ENCODE measurements around the gene TCP10L. TPM values are rescaled to one million over a fixed set of nuclear protein-coding genes. Genes with fewer than 3 reads are reported as not detected.

TCP10L gene
- total and polyA plus RNA-seq, 2 of the 13 experiments (the other 11 are each of a cell fraction or from before 2014, with no cell fraction given): 0.90 to 2.4 TPM

DNA sequence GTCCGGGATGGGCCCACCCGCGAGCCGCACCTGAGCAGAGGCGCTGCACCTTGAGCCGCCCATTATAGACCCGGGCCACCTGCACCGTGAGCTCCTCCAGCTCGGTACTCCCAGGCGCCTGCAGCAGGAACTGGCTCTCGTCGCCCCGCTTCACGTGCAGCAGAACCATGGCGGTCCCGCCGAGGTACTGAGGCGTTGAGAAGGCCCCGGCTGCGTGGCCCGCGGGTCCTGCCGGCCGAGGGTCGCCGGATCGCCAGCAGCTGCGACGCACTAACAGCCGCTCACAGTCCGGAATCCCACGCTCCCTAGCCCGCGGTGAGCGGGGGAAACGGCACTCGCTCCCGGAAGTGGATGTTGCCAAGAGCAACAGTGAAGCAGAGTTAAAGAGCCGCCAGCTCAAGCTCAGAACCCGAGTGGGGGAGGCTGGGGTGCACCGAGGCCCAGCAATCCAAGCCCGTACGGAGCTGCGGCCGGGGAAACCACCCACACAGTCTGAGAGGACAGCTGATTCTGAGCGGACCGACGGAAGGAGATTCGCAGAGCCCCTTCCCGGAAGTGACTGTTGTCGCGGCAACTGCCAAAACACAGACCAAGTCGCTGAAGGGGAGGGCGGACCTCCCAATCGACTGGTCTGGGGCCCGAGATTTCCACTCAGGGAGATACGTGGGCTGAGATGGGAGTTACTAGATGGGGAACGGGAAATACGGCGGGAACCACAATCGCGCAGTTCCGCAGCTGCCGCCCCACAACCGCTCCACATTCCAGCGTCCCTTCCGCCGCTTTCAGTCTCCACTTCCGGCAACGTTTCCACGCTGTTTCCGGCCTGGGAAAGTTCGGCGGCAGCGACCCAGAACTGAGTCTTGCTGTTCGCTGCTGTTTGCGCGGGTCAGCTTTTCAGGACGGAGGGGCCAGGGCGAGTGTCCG, 27.0 kb upstream of the TCP10L start, which contains the start of gene CFAP298 (continued):
- TF ChIP-seq, protein P1, sequence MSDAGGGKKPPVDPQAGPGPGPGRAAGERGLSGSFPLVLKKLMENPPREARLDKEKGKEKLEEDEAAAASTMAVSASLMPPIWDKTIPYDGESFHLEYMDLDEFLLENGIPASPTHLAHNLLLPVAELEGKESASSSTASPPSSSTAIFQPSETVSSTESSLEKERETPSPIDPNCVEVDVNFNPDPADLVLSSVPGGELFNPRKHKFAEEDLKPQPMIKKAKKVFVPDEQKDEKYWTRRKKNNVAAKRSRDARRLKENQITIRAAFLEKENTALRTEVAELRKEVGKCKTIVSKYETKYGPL (CRISPR knock-in tag; IDR thresholded peaks at IDR 0.05): no peak
- TF ChIP-seq ZNF256 (CRISPR knock-in tag; conservative IDR thresholded peaks at IDR 0.05) (no peak), ZNF772 (CRISPR knock-in tag; IDR thresholded peaks at IDR 0.05) (peak; percentile 32; the same call in 1 of the 2 replicates), EHMT2 (IDR thresholded peaks at IDR 0.05; ENCODE audit: borderline replicate concordance, low read depth, low read length) (no peak), SOX6 (IDR thresholded peaks at IDR 0.05) (no peak), SOX6 (CRISPR knock-in tag; IDR thresholded peaks at IDR 0.05) (peak; percentile 68), HDAC1 (CRISPR knock-in tag; IDR thresholded peaks at IDR 0.05) (peak; percentile 98), ZNF333 (CRISPR knock-in tag; IDR thresholded peaks at IDR 0.05; ENCODE audit: borderline replicate concordance) (peak; percentile 90), FOXM1 (CRISPR knock-in tag; IDR thresholded peaks at IDR 0.05) (no peak), PAF1 (CRISPR knock-in tag; IDR thresholded peaks at IDR 0.05) (no peak), ERF (CRISPR knock-in tag; IDR thresholded peaks at IDR 0.05) (no peak; the same call in 1 of the 2 replicates), SMYD3 (CRISPR knock-in tag; IDR thresholded peaks at IDR 0.05) (no peak), HNF4G (IDR thresholded peaks at IDR 0.05; ENCODE audit: borderline replicate concordance, low read depth, low read length) (no peak), HNF4G (CRISPR knock-in tag; IDR thresholded peaks at IDR 0.05; ENCODE audit: borderline replicate concordance, low read depth) (no peak), DMAP1 (CRISPR knock-in tag; IDR thresholded peaks at IDR 0.05) (peak; percentile 87), POLR2A (IDR thresholded peaks at IDR 0.05; ENCODE audit: insufficient read depth in 1 of 2, low read depth in 2 of 2, low read length in 2 of 2) (peak; percentile 71 to 87), PITX1 (CRISPR knock-in tag; IDR thresholded peaks at IDR 0.05) (no peak), ZNF136 (CRISPR knock-in tag; IDR thresholded peaks at IDR 0.05; ENCODE audit: low read depth) (no peak), ZNF672 (CRISPR knock-in tag; IDR thresholded peaks at IDR 0.05) (peak; percentile 92)
- TF ChIP-seq, protein P2, sequence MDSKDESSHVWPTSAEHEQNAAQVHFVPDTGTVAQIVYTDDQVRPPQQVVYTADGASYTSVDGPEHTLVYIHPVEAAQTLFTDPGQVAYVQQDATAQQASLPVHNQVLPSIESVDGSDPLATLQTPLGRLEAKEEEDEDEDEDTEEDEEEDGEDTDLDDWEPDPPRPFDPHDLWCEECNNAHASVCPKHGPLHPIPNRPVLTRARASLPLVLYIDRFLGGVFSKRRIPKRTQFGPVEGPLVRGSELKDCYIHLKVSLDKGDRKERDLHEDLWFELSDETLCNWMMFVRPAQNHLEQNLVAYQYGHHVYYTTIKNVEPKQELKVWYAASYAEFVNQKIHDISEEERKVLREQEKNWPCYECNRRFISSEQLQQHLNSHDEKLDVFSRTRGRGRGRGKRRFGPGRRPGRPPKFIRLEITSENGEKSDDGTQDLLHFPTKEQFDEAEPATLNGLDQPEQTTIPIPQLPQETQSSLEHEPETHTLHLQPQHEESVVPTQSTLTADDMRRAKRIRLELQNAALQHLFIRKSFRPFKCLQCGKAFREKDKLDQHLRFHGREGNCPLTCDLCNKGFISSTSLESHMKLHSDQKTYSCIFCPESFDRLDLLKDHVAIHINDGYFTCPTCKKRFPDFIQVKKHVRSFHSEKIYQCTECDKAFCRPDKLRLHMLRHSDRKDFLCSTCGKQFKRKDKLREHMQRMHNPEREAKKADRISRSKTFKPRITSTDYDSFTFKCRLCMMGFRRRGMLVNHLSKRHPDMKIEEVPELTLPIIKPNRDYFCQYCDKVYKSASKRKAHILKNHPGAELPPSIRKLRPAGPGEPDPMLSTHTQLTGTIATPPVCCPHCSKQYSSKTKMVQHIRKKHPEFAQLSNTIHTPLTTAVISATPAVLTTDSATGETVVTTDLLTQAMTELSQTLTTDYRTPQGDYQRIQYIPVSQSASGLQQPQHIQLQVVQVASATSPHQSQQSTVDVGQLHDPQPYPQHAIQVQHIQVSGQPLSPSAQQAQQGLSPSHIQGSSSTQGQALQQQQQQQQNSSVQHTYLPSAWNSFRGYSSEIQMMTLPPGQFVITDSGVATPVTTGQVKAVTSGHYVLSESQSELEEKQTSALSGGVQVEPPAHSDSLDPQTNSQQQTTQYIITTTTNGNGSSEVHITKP (CRISPR knock-in tag; IDR thresholded peaks at IDR 0.05; ENCODE audit: low read depth): peak; percentile 83
- TF ChIP-seq, protein P3, sequence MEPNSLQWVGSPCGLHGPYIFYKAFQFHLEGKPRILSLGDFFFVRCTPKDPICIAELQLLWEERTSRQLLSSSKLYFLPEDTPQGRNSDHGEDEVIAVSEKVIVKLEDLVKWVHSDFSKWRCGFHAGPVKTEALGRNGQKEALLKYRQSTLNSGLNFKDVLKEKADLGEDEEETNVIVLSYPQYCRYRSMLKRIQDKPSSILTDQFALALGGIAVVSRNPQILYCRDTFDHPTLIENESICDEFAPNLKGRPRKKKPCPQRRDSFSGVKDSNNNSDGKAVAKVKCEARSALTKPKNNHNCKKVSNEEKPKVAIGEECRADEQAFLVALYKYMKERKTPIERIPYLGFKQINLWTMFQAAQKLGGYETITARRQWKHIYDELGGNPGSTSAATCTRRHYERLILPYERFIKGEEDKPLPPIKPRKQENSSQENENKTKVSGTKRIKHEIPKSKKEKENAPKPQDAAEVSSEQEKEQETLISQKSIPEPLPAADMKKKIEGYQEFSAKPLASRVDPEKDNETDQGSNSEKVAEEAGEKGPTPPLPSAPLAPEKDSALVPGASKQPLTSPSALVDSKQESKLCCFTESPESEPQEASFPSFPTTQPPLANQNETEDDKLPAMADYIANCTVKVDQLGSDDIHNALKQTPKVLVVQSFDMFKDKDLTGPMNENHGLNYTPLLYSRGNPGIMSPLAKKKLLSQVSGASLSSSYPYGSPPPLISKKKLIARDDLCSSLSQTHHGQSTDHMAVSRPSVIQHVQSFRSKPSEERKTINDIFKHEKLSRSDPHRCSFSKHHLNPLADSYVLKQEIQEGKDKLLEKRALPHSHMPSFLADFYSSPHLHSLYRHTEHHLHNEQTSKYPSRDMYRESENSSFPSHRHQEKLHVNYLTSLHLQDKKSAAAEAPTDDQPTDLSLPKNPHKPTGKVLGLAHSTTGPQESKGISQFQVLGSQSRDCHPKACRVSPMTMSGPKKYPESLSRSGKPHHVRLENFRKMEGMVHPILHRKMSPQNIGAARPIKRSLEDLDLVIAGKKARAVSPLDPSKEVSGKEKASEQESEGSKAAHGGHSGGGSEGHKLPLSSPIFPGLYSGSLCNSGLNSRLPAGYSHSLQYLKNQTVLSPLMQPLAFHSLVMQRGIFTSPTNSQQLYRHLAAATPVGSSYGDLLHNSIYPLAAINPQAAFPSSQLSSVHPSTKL (CRISPR knock-in tag; IDR thresholded peaks at IDR 0.05): peak; percentile 51
- TF ChIP-seq, protein P4, sequence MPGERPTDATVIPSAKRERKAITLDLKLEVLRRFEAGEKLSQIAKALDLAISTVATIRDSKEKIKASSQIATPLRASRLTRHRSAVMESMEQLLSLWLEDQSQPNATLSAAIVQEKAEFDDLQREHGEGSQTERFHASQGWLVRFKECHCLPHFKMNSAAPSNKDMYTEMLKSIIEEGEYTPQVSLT (CRISPR knock-in tag; IDR thresholded peaks at IDR 0.05; ENCODE audit: borderline replicate concordance, low read depth): 0 out of 2 replicates have a peak, but pooled peaks have one; percentile 71

All from HepG2 (cell line).